CD14-positive monocyte (primary cell): ENCODE measurements around the gene BNC2. TPM values are rescaled to one million over a fixed set of nuclear protein-coding genes. Genes with fewer than 3 reads are reported as not detected.

Experiments used
- DNase-seq, 3 donors: peaks; one replicate each; pipeline ENCODE4 v3.0.0-alpha.2; 2011 to 2022
- H2AFZ ChIP-seq: 2 replicates; pipeline ENCODE4 v1.6.0; 2012; ENCODE audit warnings: mild to moderate bottlenecking, low read depth, low read length, inconsistent platforms; ENCODE audit not compliant: insufficient read depth, poor library complexity, severe bottlenecking
- H3K27ac ChIP-seq, 2 donors: 1 replicate in 1 of 2; 2 replicates in 1 of 2; pipeline ENCODE4 v1.5.1; 2012 to 2013; ENCODE audit warnings: low read length in 2 of 2, control low read depth in 1 of 2, inconsistent platforms in 1 of 2, low read depth in 1 of 2, mild to moderate bottlenecking in 1 of 2
- H3K27me3 ChIP-seq, 2 donors: one replicate each; pipeline versions ENCODE4 v1.6.0 to v1.6.1; 2011 to 2013; ENCODE audit warnings: low read length in 2 of 2; ENCODE audit not compliant: control insufficient read depth in 2 of 2, insufficient read depth in 2 of 2
- H3K36me3 ChIP-seq, 2 donors: replicated peaks in 1 of 2; 1 replicate in 1 of 2; 2 replicates in 1 of 2; pipeline versions ENCODE4 v1.5.1 to v1.6.1; 2012 to 2013; ENCODE audit warnings: low read length in 2 of 2, control low read depth in 1 of 2, inconsistent platforms in 1 of 2, mild to moderate bottlenecking in 1 of 2; ENCODE audit not compliant: insufficient read depth in 2 of 2, control insufficient read depth in 1 of 2
- H3K4me1 ChIP-seq, 2 donors: 1 replicate in 1 of 2; 2 replicates in 1 of 2; pipeline versions ENCODE4 v1.5.1 to v1.6.1; 2012 to 2013; ENCODE audit warnings: low read length in 2 of 2, control low read depth in 1 of 2, inconsistent platforms in 1 of 2, mild to moderate bottlenecking in 1 of 2, moderate library complexity in 1 of 2; ENCODE audit not compliant: insufficient read depth in 2 of 2, control insufficient read depth in 1 of 2
- H3K4me2 ChIP-seq: replicated peaks from 2 replicates; pipeline ENCODE3; 2012; ENCODE audit warnings: low read length, moderate library complexity, mild to moderate bottlenecking; ENCODE audit not compliant: poor library complexity, severe bottlenecking; ENCODE audit errors: extremely low read depth
- H3K4me3 ChIP-seq, 3 experiments: fragments of 200-600 bp in 1 of 3; sonication (generic) in 1 of 3; replicated peaks in 1 of 3; 1 replicate in 2 of 3; 2 replicates in 1 of 3; pipeline ENCODE4 v1.5.1; 2011 to 2013; ENCODE audit warnings: low read length in 3 of 3, mild to moderate bottlenecking in 3 of 3, control low read depth in 2 of 3, low read depth in 2 of 3, inconsistent platforms in 1 of 3, moderate library complexity in 1 of 3
- H3K79me2 ChIP-seq: 2 replicates; pipeline ENCODE4 v1.6.0; 2012; ENCODE audit warnings: mild to moderate bottlenecking, control low read depth, inconsistent platforms, low read length, moderate library complexity; ENCODE audit not compliant: insufficient read depth
- H3K9ac ChIP-seq: 2 replicates; pipeline ENCODE4 v1.6.0; 2017; ENCODE audit warnings: low read length, mild to moderate bottlenecking; ENCODE audit not compliant: insufficient read depth, poor library complexity, severe bottlenecking
- H3K9me3 ChIP-seq, 2 donors: replicated peaks in 1 of 2; 1 replicate in 1 of 2; 2 replicates in 1 of 2; pipeline versions ENCODE4 v1.5.1 to v1.6.1; 2012 to 2013; ENCODE audit warnings: low read length in 2 of 2, control low read depth in 1 of 2; ENCODE audit not compliant: control insufficient read depth in 1 of 2, insufficient read depth in 1 of 2
- H4K20me1 ChIP-seq: 2 replicates; pipeline ENCODE4 v1.6.0; 2012; ENCODE audit warnings: mild to moderate bottlenecking, low read length, control low read depth, moderate library complexity; ENCODE audit not compliant: insufficient read depth
- H3K27ac Mint-ChIP-seq, 7 donors: one replicate each; pipeline ENCODE4 v1.8.0; 2020; ENCODE audit warnings: mild to moderate bottlenecking in 7 of 7, mixed read lengths in 7 of 7, moderate library complexity in 6 of 7, inconsistent platforms in 2 of 7
- H3K27me3 Mint-ChIP-seq, 3 donors: one replicate each; pipeline ENCODE4 v1.8.0; 2021 to 2022; ENCODE audit warnings: low read depth in 3 of 3, mild to moderate bottlenecking in 3 of 3, mixed read lengths in 3 of 3, moderate library complexity in 3 of 3, inconsistent platforms in 1 of 3
- H3K36me3 Mint-ChIP-seq, 2 donors: one replicate each; pipeline ENCODE4 v1.8.0; 2020; ENCODE audit warnings: mixed read lengths in 2 of 2, inconsistent platforms in 1 of 2, mild to moderate bottlenecking in 1 of 2
- H3K4me1 Mint-ChIP-seq: one replicate; pipeline ENCODE4 v1.8.0; 2020; ENCODE audit warnings: mild to moderate bottlenecking, mixed read lengths
- H3K4me3 Mint-ChIP-seq, 2 donors: one replicate each; pipeline ENCODE4 v1.8.0; 2020; ENCODE audit warnings: mild to moderate bottlenecking in 2 of 2, mixed read lengths in 2 of 2, moderate library complexity in 1 of 2
- H3K9me3 Mint-ChIP-seq, 7 donors: one replicate each; pipeline ENCODE4 v1.8.0; 2020 to 2022; ENCODE audit warnings: mixed read lengths in 7 of 7, mild to moderate bottlenecking in 6 of 7, moderate library complexity in 6 of 7, inconsistent platforms in 2 of 7
- CTCF ChIP-seq: fragments of 200-600 bp; IDR thresholded peaks from one replicate; pipeline ENCODE4 v1.8.0; 2022; ENCODE audit warnings: antibody characterized with exemption, mild to moderate bottlenecking
- WGBS: methylation state at CpG from one replicate; pipeline ENCODE4 v1.1.5; 2013; ENCODE audit warnings: missing lambda C conversion rate; ENCODE audit not compliant: insufficient coverage; 5-methylcytosine and 5-hydroxymethylcytosine counted together
- intact Hi-C, 2 donors: fragments of 100-400 bp; cut with micrococcal nuclease; formaldehyde crosslinking; loops; one replicate each; pipeline versions ENCODE4 v1.15.0 to v1.15.1; 2023
- polyA plus RNA-seq, 3 donors: library from polyadenylated mRNA; depleted of rRNA in 1 of 3; unstranded in 2 of 3; stranded (reverse) in 1 of 3; fragments of 300-500 nt in 2 of 3; fragments of >200 nt in 1 of 3; fragmentation: Illumina TruSeq in 2 of 3; gene quantifications; 1 replicate in 2 of 3; 2 replicates in 1 of 3; pipeline ENCODE4 v1.2.3, GENCODE V29; 2012 to 2021

Gene BNC2
- polyA plus RNA-seq, 3 donors, result 0.01 TPM; not detected in 2

DNA sequence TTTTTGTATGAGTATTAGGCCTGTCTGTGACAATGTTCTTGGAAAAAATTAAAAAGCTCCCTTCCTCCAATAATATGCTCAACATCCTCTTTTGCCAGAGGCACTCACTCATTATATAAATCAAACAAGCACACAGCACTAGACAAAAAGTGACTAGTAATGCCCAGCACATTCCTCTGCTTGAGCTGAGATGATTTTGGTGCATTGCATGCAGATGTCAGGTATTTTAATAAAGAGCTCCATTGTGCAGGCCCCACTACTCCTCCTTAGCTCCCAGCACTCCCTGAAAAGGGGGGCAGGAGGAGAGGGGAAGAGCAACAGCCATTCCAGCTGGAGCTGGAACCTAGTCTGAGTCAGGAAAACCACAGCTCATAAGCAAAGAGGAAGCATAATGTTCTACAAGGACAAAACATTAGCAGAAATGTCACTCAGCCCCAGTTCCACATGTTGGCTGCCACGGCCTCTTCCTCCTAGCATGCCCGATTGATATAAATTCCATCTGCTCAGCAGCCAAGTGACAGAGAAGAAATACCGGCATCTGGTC, 348.5 kb downstream of the BNC2 start:
- peaks cover 0 to 2% (median 0%) of the 10 kb centered on the region in 3 donors for H3K27me3 Mint-ChIP-seq
- Histone ChIP-seq H3K9ac (no peak overlapping the region), H3K4me2 (no peak overlapping the region), H3K36me3 (no peaks in the 10 kb centered on the region), H3K4me3 (no peak overlapping the region), H3K27ac (no peak overlapping the region), H3K79me2 (no peaks in the 10 kb centered on the region), H3K4me1 (no peaks in the 10 kb centered on the region), H3K27me3 (no peaks in the 10 kb centered on the region), H3K9me3 (no peaks in the 10 kb centered on the region), H2AFZ (no peak overlapping the region), H4K20me1 (no peaks in the 10 kb centered on the region)
- intact Hi-C loops, result no loop called here
- peak overlapping the region in 4 of 7 donors; percentile 11 to 60 (median 36) for H3K27ac Mint-ChIP-seq
- TF ChIP-seq CTCF, result no peak
- H3K4me3 Mint-ChIP-seq, result no peak overlapping the region
- WGBS, result no CpG with 5 or more reads among the region's 3 CpGs
- H3K36me3 Mint-ChIP-seq, result no peaks in the 10 kb centered on the region
- peaks cover 7% of the 10 kb centered on the region for H3K4me1 Mint-ChIP-seq
- H3K9me3 Mint-ChIP-seq, result peaks cover 0 to 2% (median 0%) of the 10 kb centered on the region in 7 donors
- DNase-seq, result peak in 1 of 3 donors; percentile 4

- Histone ChIP-seq H3K4me1 (no peaks in the 10 kb centered on the region), H3K9me3 (no peaks in the 10 kb centered on the region), H4K20me1 (no peaks in the 10 kb centered on the region), H3K36me3 (no peaks in the 10 kb centered on the region), H3K27me3 (no peaks in the 10 kb centered on the region), H3K4me2 (no peak overlapping the region), H2AFZ (no peak overlapping the region), H3K27ac (no peak overlapping the region), H3K79me2 (no peaks in the 10 kb centered on the region), H3K9ac (no peak overlapping the region), H3K4me3 (no peak overlapping the region)
- no peak for DNase-seq
- Mint-ChIP-seq H3K27me3 (peaks cover 0 to 1% (median 0%) of the 10 kb centered on the region in 3 donors), H3K36me3 (no peaks in the 10 kb centered on the region), H3K27ac (no peak overlapping the region), H3K4me3 (no peak overlapping the region), H3K4me1 (peaks cover 7% of the 10 kb centered on the region), H3K9me3 (peaks cover 0 to 2% (median 0%) of the 10 kb centered on the region in 7 donors)
- no peak for TF ChIP-seq CTCF
- no CpG with 5 or more reads among the region's 2 CpGs for WGBS
- intact Hi-C loops, result no loop called here
Measured at GRCh38 chr9:16519001-16519400, 351.5 kb downstream of the BNC2 start.
